GM12878 (cell line): ENCODE data around the gene EXO5. TPM values are rescaled to one million over a fixed set of nuclear protein-coding genes. Genes with fewer than 3 reads are reported as not detected.
A peak's percentile ranks its signal among the peaks of the same experiment; 100 is the strongest.

Experiments used
- ATF3 ChIP-seq: IDR thresholded peaks from 2 replicates; pipeline ENCODE4 v1.6.1; 2011; ENCODE audit warnings: low read depth, mild to moderate bottlenecking, low read length, moderate library complexity, borderline replicate concordance; ENCODE audit errors: extremely low read depth
- BACH1 ChIP-seq: fragments of 450-650 bp; IDR thresholded peaks from 2 replicates; pipeline ENCODE4 v1.6.1; 2017; ENCODE audit warnings: mild to moderate bottlenecking, borderline replicate concordance
- ETV6 ChIP-seq, 2 experiments: fragments of 450-650 bp in 1 of 2; IDR thresholded peaks in 1 of 2; conservative IDR thresholded peaks in 1 of 2; 2 replicates each; pipeline ENCODE4 v1.6.1; 2014; ENCODE audit warnings: antibody characterized with exemption in 1 of 2, borderline replicate concordance in 1 of 2, low read depth in 1 of 2, mild to moderate bottlenecking in 1 of 2, moderate library complexity in 1 of 2
- FOS ChIP-seq: IDR thresholded peaks from 3 replicates; pipeline ENCODE4 v1.6.1; 2011; ENCODE audit warnings: borderline replicate concordance; ENCODE audit not compliant: insufficient read length; ENCODE audit errors: extremely low read depth
- FOXM1 ChIP-seq: IDR thresholded peaks from 2 replicates; pipeline ENCODE4 v1.6.1; 2012; ENCODE audit warnings: low read depth, mild to moderate bottlenecking, inconsistent platforms, low read length, moderate library complexity
- HCFC1 ChIP-seq: fragments of 150-350 bp; IDR thresholded peaks from 2 replicates; pipeline ENCODE4 v1.6.1; 2014; ENCODE audit warnings: low read length
- IKZF2 ChIP-seq, 2 experiments: fragments of 450-650 bp; IDR thresholded peaks; 2 replicates each; pipeline ENCODE4 v1.6.1; 2017; ENCODE audit warnings: mild to moderate bottlenecking in 2 of 2, moderate library complexity in 2 of 2
- MEF2A ChIP-seq: IDR thresholded peaks from 2 replicates; pipeline ENCODE4 v1.6.1; 2011; ENCODE audit warnings: low read depth, mild to moderate bottlenecking, low read length, moderate library complexity; ENCODE audit not compliant: insufficient read depth
- NR2C2 ChIP-seq: IDR thresholded peaks from 2 replicates; pipeline ENCODE4 v1.6.1; 2011; ENCODE audit warnings: borderline replicate concordance, low read depth; ENCODE audit not compliant: control insufficient read depth, insufficient read length
- PKNOX1 ChIP-seq: fragments of 450-650 bp; IDR thresholded peaks from 2 replicates; pipeline ENCODE4 v1.6.1; 2016; ENCODE audit warnings: mild to moderate bottlenecking
- POU2F2 ChIP-seq: IDR thresholded peaks from 3 replicates; pipeline ENCODE4 v1.6.1; 2011; ENCODE audit warnings: low read depth, mild to moderate bottlenecking, low read length, borderline replicate concordance
- RB1 ChIP-seq: fragments of 450-650 bp; formaldehyde crosslinking; IDR thresholded peaks from 2 replicates; pipeline ENCODE4 v1.6.1; 2017; ENCODE audit warnings: mild to moderate bottlenecking, borderline replicate concordance
- SMAD1 ChIP-seq: fragments of 450-650 bp; IDR thresholded peaks from 2 replicates; pipeline ENCODE4 v1.6.1; 2018; ENCODE audit warnings: mild to moderate bottlenecking, low read depth; ENCODE audit not compliant: partially characterized antibody
- SMARCA5 ChIP-seq: fragments of 450-650 bp; IDR thresholded peaks from 2 replicates; pipeline ENCODE4 v1.6.1; 2017; ENCODE audit warnings: mild to moderate bottlenecking
- TAF1 ChIP-seq: IDR thresholded peaks from 2 replicates; pipeline ENCODE4 v1.6.1; 2011; ENCODE audit warnings: mild to moderate bottlenecking, low read depth, low read length, borderline replicate concordance
- YY1 ChIP-seq: IDR thresholded peaks from 2 replicates; pipeline ENCODE4 v1.6.1; 2011; ENCODE audit warnings: low read depth, mild to moderate bottlenecking, low read length
- polyA plus RNA-seq, 11 experiments: library from polyadenylated mRNA; depleted of rRNA in 4 of 11; unstranded in 6 of 11; stranded (reverse) in 5 of 11; fragments of >200 nt; fragmentation: Nextera tagmentation in 4 of 11; fragmentation: Illumina TruSeq in 1 of 11; extraction: Ambion mirVana in 4 of 11; extraction: Trizol in 1 of 11; gene quantifications; 1 replicate in 1 of 11; 2 replicates in 10 of 11; pipeline versions ENCODE4 v1.2.1 to v1.2.3, GENCODE V29; 2011 to 2016; ENCODE audit warnings: inconsistent platforms in 2 of 11, missing spikeins in 2 of 11, low read depth in 1 of 11
- total RNA-seq, 4 experiments: library from RNA; depleted of rRNA in 3 of 4; stranded (reverse); fragments of >200 nt in 3 of 4; fragmentation: Illumina TruSeq in 1 of 4; extraction: Trizol in 1 of 4; gene quantifications; 2 replicates each; pipeline versions ENCODE4 v1.2.1 to v1.2.3, GENCODE V29; 2013 to 2021
- TF ChIP-seq, protein P1 (sequence below): fragments of 450-650 bp; IDR thresholded peaks from 2 replicates; pipeline ENCODE4 v1.6.1; 2017; ENCODE audit warnings: mild to moderate bottlenecking, moderate library complexity
- TF ChIP-seq, protein P2 (sequence below): fragments of 450-650 bp; IDR thresholded peaks from 2 replicates; pipeline ENCODE4 v1.6.1; 2017; ENCODE audit warnings: mild to moderate bottlenecking

The EXO5 gene
- total and polyA plus RNA-seq, 10 of the 15 experiments (the other 5 are each of a cell fraction or from before 2014, with no cell fraction given) = 2.1 to 10.1 (median 8.5) TPM

- TF ChIP-seq, protein P1, sequence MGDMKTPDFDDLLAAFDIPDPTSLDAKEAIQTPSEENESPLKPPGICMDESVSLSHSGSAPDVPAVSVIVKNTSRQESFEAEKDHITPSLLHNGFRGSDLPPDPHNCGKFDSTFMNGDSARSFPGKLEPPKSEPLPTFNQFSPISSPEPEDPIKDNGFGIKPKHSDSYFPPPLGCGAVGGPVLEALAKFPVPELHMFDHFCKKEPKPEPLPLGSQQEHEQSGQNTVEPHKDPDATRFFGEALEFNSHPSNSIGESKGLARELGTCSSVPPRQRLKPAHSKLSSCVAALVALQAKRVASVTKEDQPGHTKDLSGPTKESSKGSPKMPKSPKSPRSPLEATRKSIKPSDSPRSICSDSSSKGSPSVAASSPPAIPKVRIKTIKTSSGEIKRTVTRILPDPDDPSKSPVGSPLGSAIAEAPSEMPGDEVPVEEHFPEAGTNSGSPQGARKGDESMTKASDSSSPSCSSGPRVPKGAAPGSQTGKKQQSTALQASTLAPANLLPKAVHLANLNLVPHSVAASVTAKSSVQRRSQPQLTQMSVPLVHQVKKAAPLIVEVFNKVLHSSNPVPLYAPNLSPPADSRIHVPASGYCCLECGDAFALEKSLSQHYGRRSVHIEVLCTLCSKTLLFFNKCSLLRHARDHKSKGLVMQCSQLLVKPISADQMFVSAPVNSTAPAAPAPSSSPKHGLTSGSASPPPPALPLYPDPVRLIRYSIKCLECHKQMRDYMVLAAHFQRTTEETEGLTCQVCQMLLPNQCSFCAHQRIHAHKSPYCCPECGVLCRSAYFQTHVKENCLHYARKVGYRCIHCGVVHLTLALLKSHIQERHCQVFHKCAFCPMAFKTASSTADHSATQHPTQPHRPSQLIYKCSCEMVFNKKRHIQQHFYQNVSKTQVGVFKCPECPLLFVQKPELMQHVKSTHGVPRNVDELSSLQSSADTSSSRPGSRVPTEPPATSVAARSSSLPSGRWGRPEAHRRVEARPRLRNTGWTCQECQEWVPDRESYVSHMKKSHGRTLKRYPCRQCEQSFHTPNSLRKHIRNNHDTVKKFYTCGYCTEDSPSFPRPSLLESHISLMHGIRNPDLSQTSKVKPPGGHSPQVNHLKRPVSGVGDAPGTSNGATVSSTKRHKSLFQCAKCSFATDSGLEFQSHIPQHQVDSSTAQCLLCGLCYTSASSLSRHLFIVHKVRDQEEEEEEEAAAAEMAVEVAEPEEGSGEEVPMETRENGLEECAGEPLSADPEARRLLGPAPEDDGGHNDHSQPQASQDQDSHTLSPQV = no peak; the same call in 1 of the 2 replicates
- TF ChIP-seq MEF2A (no peak), ATF3 (no peak), RB1 (0 out of 2 replicates have a peak, but pooled peaks have one; percentile 56), POU2F2 (peak; percentile 76; the same call in 2 of the 3 replicates), HCFC1 (0 out of 2 replicates have a peak, but pooled peaks have one; percentile 43), PKNOX1 (no peak; the same call in 1 of the 2 replicates), BACH1 (peak; percentile 50; the same call in 1 of the 2 replicates), FOS (no peak), TAF1 (peak; percentile 85; the same call in 1 of the 2 replicates), NR2C2 (no peak), YY1 (peak; percentile 68; the same call in 1 of the 2 replicates), SMARCA5 (0 out of 2 replicates have a peak, but pooled peaks have one; percentile 46), FOXM1 (no peak), ETV6 (conservative IDR thresholded peaks at IDR 0.05 in 1 of 2, IDR thresholded peaks at IDR 0.05 in 1 of 2; ENCODE audit: borderline replicate concordance in 1 of 2, low read depth in 1 of 2) (no peak), IKZF2 (IDR thresholded peaks at IDR 0.05) (no peak; a peak in 1 of 4 replicates), SMAD1 (no peak)
- TF ChIP-seq, protein P2, sequence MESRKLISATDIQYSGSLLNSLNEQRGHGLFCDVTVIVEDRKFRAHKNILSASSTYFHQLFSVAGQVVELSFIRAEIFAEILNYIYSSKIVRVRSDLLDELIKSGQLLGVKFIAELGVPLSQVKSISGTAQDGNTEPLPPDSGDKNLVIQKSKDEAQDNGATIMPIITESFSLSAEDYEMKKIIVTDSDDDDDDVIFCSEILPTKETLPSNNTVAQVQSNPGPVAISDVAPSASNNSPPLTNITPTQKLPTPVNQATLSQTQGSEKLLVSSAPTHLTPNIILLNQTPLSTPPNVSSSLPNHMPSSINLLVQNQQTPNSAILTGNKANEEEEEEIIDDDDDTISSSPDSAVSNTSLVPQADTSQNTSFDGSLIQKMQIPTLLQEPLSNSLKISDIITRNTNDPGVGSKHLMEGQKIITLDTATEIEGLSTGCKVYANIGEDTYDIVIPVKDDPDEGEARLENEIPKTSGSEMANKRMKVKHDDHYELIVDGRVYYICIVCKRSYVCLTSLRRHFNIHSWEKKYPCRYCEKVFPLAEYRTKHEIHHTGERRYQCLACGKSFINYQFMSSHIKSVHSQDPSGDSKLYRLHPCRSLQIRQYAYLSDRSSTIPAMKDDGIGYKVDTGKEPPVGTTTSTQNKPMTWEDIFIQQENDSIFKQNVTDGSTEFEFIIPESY = no peak
Measured at GRCh38 chr1:40508375-40509341, at the start of gene EXO5 (continued).
